GM18867 (cell line): Measurements from ENCODE around the gene TMEM235.
A peak's percentile ranks its signal among the peaks of the same experiment; 100 is the strongest.

Source experiments
- ATAC-seq: cut with Tn5 transposase; IDR thresholded peaks from one replicate; pipeline ENCODE4 v1.9.1; 2021; ENCODE audit warnings: mild to moderate bottlenecking, moderate library complexity; ENCODE audit not compliant: unreplicated experiment

TMEM235 gene

GRCh38 chr17:78230996-78231935, at the start of gene TMEM235:
TSS of gene TMEM235 (plus strand) at chr17:78231631. CDS start at chr17:78232024, 393 bp downstream.
- ATAC-seq = no peak

- no peak for ATAC-seq
Measured at GRCh38 chr17:78182504-78182903, 48.9 kb upstream of the TMEM235 start.

GRCh38 chr17:78183916-78184315, 47.5 kb upstream of the TMEM235 start:
- no peak for ATAC-seq

GRCh38 chr17:78184351-78184750, 47.1 kb upstream of the TMEM235 start:
- no peak for ATAC-seq

GRCh38 chr17:78184868-78185267, 46.6 kb upstream of the TMEM235 start:
- no peak for ATAC-seq

- ATAC-seq = no peak
Measured at GRCh38 chr17:78185981-78186691, 45.3 kb upstream of the TMEM235 start.

- ATAC-seq = peak; percentile 82
Measured at GRCh38 chr17:78186692-78187595, 44.5 kb upstream of the TMEM235 start, which contains the start of the genes AFMID and TK1. TSS of gene AFMID (plus strand) at chr17:78187362. CDS start at chr17:78187371, 9 bp downstream. TSS of gene TK1 (minus strand) at chr17:78187052. CDS start at chr17:78186994, 58 bp downstream.

- no peak for ATAC-seq
Measured at GRCh38 chr17:78196716-78197115, 34.7 kb upstream of the TMEM235 start.

GRCh38 chr17:78197147-78197832, 34.1 kb upstream of the TMEM235 start:
- no peak for ATAC-seq

- ATAC-seq = no peak
Measured at GRCh38 chr17:78200451-78200850, 31.0 kb upstream of the TMEM235 start.

GRCh38 chr17:78202666-78203065, 28.8 kb upstream of the TMEM235 start:
- ATAC-seq = no peak

GRCh38 chr17:78204387-78205123, 26.9 kb upstream of the TMEM235 start:
- no peak for ATAC-seq

- ATAC-seq = no peak
Measured at GRCh38 chr17:78205124-78205775, 26.2 kb upstream of the TMEM235 start.

GRCh38 chr17:78206298-78206697, 25.1 kb upstream of the TMEM235 start:
- ATAC-seq = no peak

GRCh38 chr17:78208486-78208885, 22.9 kb upstream of the TMEM235 start:
- no peak for ATAC-seq

- ATAC-seq = no peak
Measured at GRCh38 chr17:78210111-78210510, 21.3 kb upstream of the TMEM235 start.

- no peak for ATAC-seq
Measured at GRCh38 chr17:78211032-78211431, 20.4 kb upstream of the TMEM235 start.

GRCh38 chr17:78214016-78214705, 17.3 kb upstream of the TMEM235 start, which contains the start of gene BIRC5:
TSS of gene BIRC5 (plus strand) at chr17:78214253. CDS start at chr17:78214317, 64 bp downstream.
- peak; percentile 93 for ATAC-seq
